H9 (cell line): ENCODE results near the gene HSPA8. TPM values are rescaled to one million over a fixed set of nuclear protein-coding genes. Genes with fewer than 3 reads are reported as not detected.
A peak's percentile ranks its signal among the peaks of the same experiment; 100 is the strongest.

ENCODE experiments used
- DNase-seq: peaks from one replicate; pipeline ENCODE4 v3.0.0-alpha.2; 2017
- H2AFZ ChIP-seq: one replicate; pipeline ENCODE4 v1.6.1; 2013; ENCODE audit warnings: mild to moderate bottlenecking, low read length, control low read depth, moderate library complexity
- H2AK5ac ChIP-seq: 2 replicates; pipeline ENCODE4 v1.6.1; 2013; ENCODE audit warnings: low read length, control low read depth, mixed read lengths; ENCODE audit not compliant: insufficient read length
- H2BK120ac ChIP-seq: one replicate; pipeline ENCODE4 v1.6.1; 2013; ENCODE audit warnings: low read depth, mild to moderate bottlenecking, low read length, control low read depth, inconsistent platforms; ENCODE audit not compliant: poor library complexity, severe bottlenecking
- H2BK12ac ChIP-seq: 2 replicates; pipeline ENCODE4 v1.6.1; 2013; ENCODE audit warnings: low read length, control low read depth, mixed read lengths, low read depth; ENCODE audit not compliant: insufficient read length
- H2BK15ac ChIP-seq: 2 replicates; pipeline ENCODE4 v1.6.1; 2013; ENCODE audit warnings: low read depth, low read length, control low read depth
- H2BK20ac ChIP-seq: one replicate; pipeline ENCODE4 v1.6.1; 2013; ENCODE audit warnings: low read depth, mild to moderate bottlenecking, low read length, control low read depth, inconsistent platforms; ENCODE audit not compliant: poor library complexity, severe bottlenecking
- H2BK5ac ChIP-seq: 2 replicates; pipeline ENCODE4 v1.6.1; 2013; ENCODE audit warnings: low read length, control low read depth, mixed read lengths; ENCODE audit not compliant: insufficient read length
- H3K14ac ChIP-seq: 2 replicates; pipeline ENCODE4 v1.6.1; 2013; ENCODE audit warnings: low read length, control low read depth; ENCODE audit not compliant: insufficient read depth
- H3K18ac ChIP-seq: 2 replicates; pipeline ENCODE4 v1.6.1; 2013; ENCODE audit warnings: low read depth, mild to moderate bottlenecking, mixed read lengths, low read length, control low read depth; ENCODE audit not compliant: insufficient read length
- H3K23ac ChIP-seq: 2 replicates; pipeline ENCODE4 v1.6.1; 2013; ENCODE audit warnings: low read length, control low read depth, mixed read lengths, low read depth; ENCODE audit not compliant: insufficient read length
- H3K23me2 ChIP-seq: 2 replicates; pipeline ENCODE4 v1.6.1; 2013; ENCODE audit warnings: low read depth, mild to moderate bottlenecking, mixed read lengths, low read length, control low read depth; ENCODE audit not compliant: insufficient read length, poor library complexity, severe bottlenecking
- H3K27ac ChIP-seq: 2 replicates; pipeline ENCODE4 v1.5.1; 2013; ENCODE audit warnings: low read length, control low read depth, mixed read lengths, low read depth; ENCODE audit not compliant: insufficient read length
- H3K27me3 ChIP-seq: 2 replicates; pipeline ENCODE4 v1.6.1; 2013; ENCODE audit warnings: low read length, control low read depth, inconsistent platforms; ENCODE audit not compliant: insufficient read depth
- H3K4ac ChIP-seq: 2 replicates; pipeline ENCODE4 v1.6.1; 2013; ENCODE audit warnings: low read depth, mild to moderate bottlenecking, control low read depth, inconsistent platforms, low read length, moderate library complexity
- H3K4me1 ChIP-seq: 2 replicates; pipeline ENCODE4 v1.6.1; 2013; ENCODE audit warnings: low read length, control low read depth, inconsistent platforms; ENCODE audit not compliant: insufficient read depth
- H3K4me2 ChIP-seq: 2 replicates; pipeline ENCODE4 v1.6.1; 2013; ENCODE audit warnings: low read length, control low read depth, mixed read lengths; ENCODE audit not compliant: insufficient read length, insufficient read depth
- H3K56ac ChIP-seq: 2 replicates; pipeline ENCODE4 v1.6.1; 2013; ENCODE audit warnings: low read depth, mild to moderate bottlenecking, mixed read lengths, low read length, control low read depth; ENCODE audit not compliant: insufficient read length
- H3K79me1 ChIP-seq: 2 replicates; pipeline ENCODE4 v1.6.1; 2013; ENCODE audit warnings: low read depth, mild to moderate bottlenecking, moderate library complexity, low read length, control low read depth, inconsistent platforms; ENCODE audit not compliant: insufficient read depth, poor library complexity, severe bottlenecking
- H3K79me2 ChIP-seq: 2 replicates; pipeline ENCODE4 v1.6.1; 2013; ENCODE audit warnings: low read length, control low read depth, inconsistent platforms; ENCODE audit not compliant: insufficient read depth
- H3K9ac ChIP-seq: 2 replicates; pipeline ENCODE4 v1.6.1; 2013; ENCODE audit warnings: low read length, control low read depth, mixed read lengths; ENCODE audit not compliant: insufficient read length; ENCODE audit errors: extremely low read depth
- H3K9me3 ChIP-seq: one replicate; pipeline ENCODE4 v1.6.1; 2013; ENCODE audit warnings: low read depth, low read length, inconsistent platforms; ENCODE audit not compliant: control insufficient read depth
- H3T11ph ChIP-seq: one replicate; pipeline ENCODE4 v1.6.1; 2013; ENCODE audit warnings: mild to moderate bottlenecking, low read length, control low read depth, inconsistent platforms
- H4K20me1 ChIP-seq: one replicate; pipeline ENCODE4 v1.6.1; 2013; ENCODE audit not compliant: control insufficient read depth, insufficient read length, insufficient read depth
- H4K5ac ChIP-seq: 2 replicates; pipeline ENCODE4 v1.6.1; 2013; ENCODE audit warnings: low read depth, mild to moderate bottlenecking, mixed read lengths, low read length, control low read depth; ENCODE audit not compliant: insufficient read length
- H4K8ac ChIP-seq: replicated peaks from 2 replicates; pipeline ENCODE4 v1.6.1; 2013; ENCODE audit warnings: low read length, control low read depth, mixed read lengths, low read depth; ENCODE audit not compliant: insufficient read length
- H4K91ac ChIP-seq: 2 replicates; pipeline ENCODE4 v1.6.1; 2013; ENCODE audit warnings: low read depth, mild to moderate bottlenecking, moderate library complexity, mixed read lengths, low read length, control low read depth; ENCODE audit not compliant: insufficient read length
- H3K27ac Mint-ChIP-seq, 3 experiments: 2 replicates in 2 of 3; 3 replicates in 1 of 3; pipeline ENCODE4 v1.8.0; 2020 to 2021; ENCODE audit warnings: mixed read lengths in 3 of 3, mild to moderate bottlenecking in 1 of 3, moderate library complexity in 1 of 3
- H3K27me3 Mint-ChIP-seq: 2 replicates; pipeline ENCODE4 v1.8.0; 2021; ENCODE audit warnings: low read depth, mild to moderate bottlenecking, moderate library complexity, mixed read lengths
- H3K36me3 Mint-ChIP-seq, 3 experiments: 2 replicates in 2 of 3; 3 replicates in 1 of 3; pipeline ENCODE4 v1.8.0; 2020 to 2021; ENCODE audit warnings: low read depth in 3 of 3, mixed read lengths in 3 of 3; ENCODE audit not compliant: insufficient read depth in 1 of 3
- H3K4me1 Mint-ChIP-seq, 2 experiments: 2 replicates each; pipeline ENCODE4 v1.8.0; 2020; ENCODE audit warnings: mixed read lengths in 2 of 2
- H3K4me3 Mint-ChIP-seq, 2 experiments: 2 replicates in 1 of 2; 3 replicates in 1 of 2; pipeline ENCODE4 v1.8.0; 2020 to 2021; ENCODE audit warnings: mild to moderate bottlenecking in 2 of 2, mixed read lengths in 2 of 2, moderate library complexity in 1 of 2
- H3K9me3 Mint-ChIP-seq, 2 experiments: 2 replicates in 1 of 2; 3 replicates in 1 of 2; pipeline ENCODE4 v1.8.0; 2020; ENCODE audit warnings: mild to moderate bottlenecking in 2 of 2, mixed read lengths in 2 of 2, moderate library complexity in 1 of 2
- CTCF ChIP-seq: fragments of 200-600 bp; sonication (generic); conservative IDR thresholded peaks from 3 replicates; pipeline ENCODE4 v1.8.0; 2021; ENCODE audit warnings: antibody characterized with exemption, mild to moderate bottlenecking
- WGBS: extraction: QIAGEN DNeasy Blood & Tissue Kit; methylation state at CpG from one replicate; pipeline ENCODE4 v1.1.7; 2013; ENCODE audit warnings: missing lambda C conversion rate, low lambda C conversion rate, mixed read lengths; ENCODE audit not compliant: insufficient read length; ENCODE audit errors: extremely low coverage; 5-methylcytosine and 5-hydroxymethylcytosine counted together
- total RNA-seq: library from RNA; stranded (reverse); gene quantifications from 2 replicates; pipeline ENCODE4 v1.2.1, GENCODE V29; 2021

Gene HSPA8
- total RNA-seq, 1 experiment from 2014 or later, result 2,160 TPM

GRCh38 chr11:123011510-123011909, 50.4 kb downstream of the HSPA8 start:
- Histone ChIP-seq H3K79me1 (no peaks in the 10 kb centered on the region), H3K18ac (no peak overlapping the region), H3K4me2 (no peak overlapping the region), H2BK20ac (no peak overlapping the region), H4K20me1 (no peaks in the 10 kb centered on the region), H3K27me3 (no peaks in the 10 kb centered on the region), H4K8ac (no peak overlapping the region), H3K4me1 (no peaks in the 10 kb centered on the region; the same call in 1 of the 2 replicates), H2AK5ac (no peak overlapping the region), H2AFZ (peak overlapping the region; percentile 49), H3K56ac (no peak overlapping the region), H3T11ph (no peak overlapping the region), H3K9me3 (no peaks in the 10 kb centered on the region), H2BK12ac (no peak overlapping the region), H2BK120ac (no peak overlapping the region), H2BK15ac (no peak overlapping the region), H3K79me2 (no peaks in the 10 kb centered on the region), H3K23ac (no peak overlapping the region), H3K23me2 (no peaks in the 10 kb centered on the region), H4K91ac (no peak overlapping the region), H3K27ac (no peak overlapping the region), H2BK5ac (no peak overlapping the region), H3K9ac (no peak overlapping the region), H3K4ac (no peak overlapping the region), H3K14ac (no peak overlapping the region), H4K5ac (no peak overlapping the region)
- H3K4me1 Mint-ChIP-seq, result peaks cover 13 to 19% of the 10 kb centered on the region in 2 experiments
- no peak overlapping the region for H3K4me3 Mint-ChIP-seq
- WGBS, result no CpG with 5 or more reads among the region's 4 CpGs
- no peak for DNase-seq
- no peak overlapping the region for H3K27ac Mint-ChIP-seq
- H3K27me3 Mint-ChIP-seq, result peaks cover 5% of the 10 kb centered on the region
- no peaks in the 10 kb centered on the region for H3K9me3 Mint-ChIP-seq
- H3K36me3 Mint-ChIP-seq, result no peaks in the 10 kb centered on the region
- peak; percentile 29; the same call in 2 of the 3 replicates for TF ChIP-seq CTCF

Other genes starting within 250 kb of the HSPA8 start
- gene CRTAM, start 223.6 kb downstream of the HSPA8 start, total RNA-seq, result not detected in 2 replicates
- gene JHY, start 179.4 kb downstream of the HSPA8 start, total RNA-seq, result 0.50 and 0.79 TPM in 2 replicates
- gene BSX, start 80.3 kb downstream of the HSPA8 start, total RNA-seq, result not detected in 2 replicates
- gene CLMP, start 133.1 kb upstream of the HSPA8 start, total RNA-seq, result 11.8 and 13.8 TPM in 2 replicates